ENCODE results near the gene FAXDC2.

FAXDC2 gene

DNA sequence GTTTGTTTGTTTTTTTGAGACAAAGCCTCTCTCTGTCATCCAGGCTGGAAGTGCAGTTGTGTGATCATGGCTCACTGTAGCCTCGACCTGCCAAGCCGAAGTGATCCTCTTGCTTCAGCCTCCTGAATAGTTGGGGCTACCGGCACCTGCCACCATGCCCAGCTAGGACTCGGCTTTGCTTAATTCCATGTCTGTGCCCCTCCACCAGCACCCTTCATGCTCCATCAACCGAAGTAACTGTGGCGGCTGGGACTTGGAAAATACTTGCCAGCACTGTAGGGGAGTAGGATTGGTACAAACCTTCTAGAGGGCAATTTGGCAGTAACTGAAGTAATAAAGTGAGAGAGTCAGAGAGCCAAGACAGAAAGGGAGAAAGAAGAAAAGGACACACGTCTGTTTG lies 19.0 kb downstream of the FAXDC2 start:
- in situ Hi-C loops (cut with HindIII; ENCODE audit: low pct_ligation_motif_present, low sequenced_read_pairs), result no loop called here
- H3K4me3 ChIP-seq (ENCODE audit: low read depth, low read length), result no peak overlapping the region
- TF ChIP-seq, protein P1, sequence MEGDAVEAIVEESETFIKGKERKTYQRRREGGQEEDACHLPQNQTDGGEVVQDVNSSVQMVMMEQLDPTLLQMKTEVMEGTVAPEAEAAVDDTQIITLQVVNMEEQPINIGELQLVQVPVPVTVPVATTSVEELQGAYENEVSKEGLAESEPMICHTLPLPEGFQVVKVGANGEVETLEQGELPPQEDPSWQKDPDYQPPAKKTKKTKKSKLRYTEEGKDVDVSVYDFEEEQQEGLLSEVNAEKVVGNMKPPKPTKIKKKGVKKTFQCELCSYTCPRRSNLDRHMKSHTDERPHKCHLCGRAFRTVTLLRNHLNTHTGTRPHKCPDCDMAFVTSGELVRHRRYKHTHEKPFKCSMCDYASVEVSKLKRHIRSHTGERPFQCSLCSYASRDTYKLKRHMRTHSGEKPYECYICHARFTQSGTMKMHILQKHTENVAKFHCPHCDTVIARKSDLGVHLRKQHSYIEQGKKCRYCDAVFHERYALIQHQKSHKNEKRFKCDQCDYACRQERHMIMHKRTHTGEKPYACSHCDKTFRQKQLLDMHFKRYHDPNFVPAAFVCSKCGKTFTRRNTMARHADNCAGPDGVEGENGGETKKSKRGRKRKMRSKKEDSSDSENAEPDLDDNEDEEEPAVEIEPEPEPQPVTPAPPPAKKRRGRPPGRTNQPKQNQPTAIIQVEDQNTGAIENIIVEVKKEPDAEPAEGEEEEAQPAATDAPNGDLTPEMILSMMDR (IDR thresholded peaks at IDR 0.05; ENCODE audit: low read depth, low read length, missing control alignments), result no peak
- H3K27ac ChIP-seq, result no peak overlapping the region
- no peak for DNase-seq
- H3K36me3 ChIP-seq (replicated peaks), result no peaks in the 10 kb centered on the region
- no peaks in the 10 kb centered on the region for H3K27me3 ChIP-seq (replicated peaks)

DNA sequence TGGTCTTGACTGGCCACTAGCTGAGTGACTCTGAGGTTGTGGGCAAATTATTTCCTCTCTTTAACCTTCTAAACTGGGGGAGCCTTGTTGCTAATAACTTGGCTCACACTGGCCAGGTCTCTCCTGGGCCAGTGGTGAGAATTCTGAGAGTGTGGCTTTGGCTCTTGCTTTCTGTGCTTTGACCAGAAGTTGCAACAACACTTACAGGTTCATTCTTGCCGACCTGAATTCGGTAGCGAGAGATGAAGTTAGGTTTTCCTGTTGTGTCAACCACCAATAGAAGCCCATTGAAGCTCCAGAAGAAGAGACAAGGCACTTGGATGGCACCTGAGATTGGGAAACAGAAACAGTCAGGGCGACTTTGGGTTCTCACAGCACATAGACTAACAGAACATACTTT lies 19.8 kb downstream of the FAXDC2 start:
- DNase-seq, result no peak
- no peak overlapping the region for H3K27ac ChIP-seq
- H3K27me3 ChIP-seq (replicated peaks), result no peaks in the 10 kb centered on the region
- no peaks in the 10 kb centered on the region for H3K36me3 ChIP-seq (replicated peaks)
- H3K4me3 ChIP-seq (ENCODE audit: low read depth, low read length), result no peak overlapping the region
- TF ChIP-seq, protein P1 (IDR thresholded peaks at IDR 0.05; ENCODE audit: low read depth, low read length, missing control alignments), result no peak
- in situ Hi-C loops (cut with HindIII; ENCODE audit: low pct_ligation_motif_present, low sequenced_read_pairs), result no loop called here

DNA sequence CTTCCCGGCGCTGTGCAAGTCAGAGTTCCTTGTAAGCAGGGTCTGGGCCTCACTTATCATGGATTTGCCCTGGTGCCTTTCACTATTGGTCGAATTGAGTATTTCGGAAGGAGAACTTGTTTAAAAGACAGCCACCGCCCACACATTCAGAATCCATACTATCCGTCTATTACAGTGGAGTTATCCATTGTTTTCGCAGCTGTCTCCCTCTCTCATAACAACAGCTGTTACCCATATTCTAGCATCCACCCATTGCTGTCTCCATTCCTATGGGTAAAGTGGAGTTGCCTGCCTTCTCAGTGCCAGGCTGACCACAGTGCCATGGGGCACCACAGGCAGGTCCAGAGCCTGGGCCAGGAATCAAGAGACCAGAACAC lies 20.2 kb downstream of the FAXDC2 start:
- DNase-seq, result no peak
- in situ Hi-C loops (cut with HindIII; ENCODE audit: low pct_ligation_motif_present, low sequenced_read_pairs), result no loop called here
- TF ChIP-seq, protein P1 (IDR thresholded peaks at IDR 0.05; ENCODE audit: low read depth, low read length, missing control alignments), result no peak
- Histone ChIP-seq H3K27ac (no peak overlapping the region), H3K27me3 (replicated peaks) (no peaks in the 10 kb centered on the region), H3K4me3 (ENCODE audit: low read depth, low read length) (no peak overlapping the region), H3K36me3 (replicated peaks) (no peaks in the 10 kb centered on the region)

DNA sequence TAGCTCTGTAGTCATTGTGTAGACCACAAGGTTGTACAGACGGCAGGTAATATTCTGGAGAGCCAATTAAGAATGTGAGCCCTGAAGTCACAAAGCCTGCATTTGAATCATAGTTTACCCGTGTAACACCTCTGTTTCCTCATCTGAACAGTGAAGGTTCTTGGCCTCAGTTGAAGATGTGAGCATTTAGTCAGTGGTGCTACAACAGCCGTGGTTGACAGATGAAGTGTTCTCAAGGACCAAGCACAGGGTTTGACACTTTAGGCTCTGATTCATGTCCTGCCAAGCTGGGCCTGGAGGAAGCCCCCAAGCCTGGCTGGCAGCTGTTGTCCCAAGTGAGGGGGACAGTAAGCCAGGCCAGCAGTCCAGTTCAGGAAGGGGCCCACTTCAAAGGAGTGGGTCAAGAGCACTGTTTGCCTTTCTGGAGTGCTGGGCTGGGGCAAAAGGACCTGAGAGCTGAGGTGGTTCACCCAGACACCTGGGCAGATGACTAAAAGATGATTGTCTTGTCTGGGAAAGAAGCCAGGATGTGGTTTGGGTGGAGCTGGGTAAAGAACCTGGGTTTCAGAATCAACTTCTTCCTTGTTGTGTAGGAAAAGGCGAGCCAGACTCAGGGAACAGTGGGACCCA lies 20.7 kb downstream of the FAXDC2 start:
- in situ Hi-C loops (cut with HindIII; ENCODE audit: low pct_ligation_motif_present, low sequenced_read_pairs), result no loop called here
- Histone ChIP-seq H3K36me3 (replicated peaks) (no peaks in the 10 kb centered on the region), H3K27me3 (replicated peaks) (no peaks in the 10 kb centered on the region), H3K27ac (no peak overlapping the region), H3K4me3 (ENCODE audit: low read depth, low read length) (no peak overlapping the region)
- DNase-seq, result no peak
- TF ChIP-seq, protein P1 (IDR thresholded peaks at IDR 0.05; ENCODE audit: low read depth, low read length, missing control alignments), result no peak

DNA sequence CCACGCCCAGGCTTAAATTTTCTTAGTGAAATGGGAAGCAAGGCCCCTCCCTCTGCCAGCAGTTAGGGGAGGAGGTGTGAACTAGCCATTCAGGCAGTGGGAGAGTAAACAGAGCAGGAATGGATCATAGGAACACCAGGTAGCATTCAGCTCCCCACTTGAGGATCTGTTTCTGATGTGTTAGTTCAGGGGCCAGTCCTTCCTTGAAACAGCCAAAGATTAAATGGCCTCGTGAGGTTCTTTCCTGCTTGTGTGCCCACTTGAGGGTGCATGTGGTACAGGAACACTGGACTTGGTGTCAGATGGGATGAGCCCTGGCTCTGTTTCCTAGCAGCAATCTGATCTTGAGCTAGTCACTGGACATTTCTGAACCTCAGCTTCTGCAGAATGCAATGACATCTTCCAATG lies 21.2 kb downstream of the FAXDC2 start:
- TF ChIP-seq, protein P1 (IDR thresholded peaks at IDR 0.05; ENCODE audit: low read depth, low read length, missing control alignments), result no peak
- Histone ChIP-seq H3K4me3 (ENCODE audit: low read depth, low read length) (no peak overlapping the region), H3K27ac (no peak overlapping the region), H3K36me3 (replicated peaks) (no peaks in the 10 kb centered on the region), H3K27me3 (replicated peaks) (no peaks in the 10 kb centered on the region)
- in situ Hi-C loops (cut with HindIII; ENCODE audit: low pct_ligation_motif_present, low sequenced_read_pairs), result no loop called here
- no peak for DNase-seq

DNA sequence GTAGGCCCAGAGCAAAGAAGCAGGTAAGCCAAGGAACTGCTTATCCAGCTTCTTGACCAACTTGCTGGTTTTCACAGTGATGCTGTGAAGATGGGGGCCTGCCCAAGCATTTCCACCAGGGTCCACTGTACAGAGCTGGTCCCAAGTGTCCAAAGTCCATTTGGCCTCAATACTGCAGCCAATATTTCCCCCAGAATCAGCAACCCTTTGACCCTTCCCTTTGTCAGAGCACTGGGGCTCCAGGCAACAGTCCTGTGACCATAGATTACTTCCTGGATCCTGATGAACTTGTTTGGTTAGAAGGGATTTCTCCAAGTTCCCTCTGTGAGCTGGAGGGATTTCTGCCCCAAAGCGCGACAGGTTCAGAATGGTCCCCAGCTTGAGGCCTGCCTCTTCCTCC lies 26.3 kb downstream of the FAXDC2 start:
- Histone ChIP-seq H3K27me3 (replicated peaks) (no peaks in the 10 kb centered on the region), H3K27ac (no peak overlapping the region), H3K4me3 (ENCODE audit: low read depth, low read length) (no peak overlapping the region), H3K36me3 (replicated peaks) (peaks cover 23% of the 10 kb centered on the region)
- TF ChIP-seq, protein P1 (IDR thresholded peaks at IDR 0.05; ENCODE audit: low read depth, low read length, missing control alignments), result no peak
- in situ Hi-C loops (cut with HindIII; ENCODE audit: low pct_ligation_motif_present, low sequenced_read_pairs), result no loop called here
- no peak for DNase-seq

Measured in brain microvascular endothelial cell (primary cell).